HG02970 (cell line): ENCODE measurements around the gene CAMSAP3.
"Not testable (repeated sequence)": the region's sequence is repeated elsewhere in the genome, so short reads cannot be mapped to it uniquely, and the experiment has no call there.

Source experiments
- ATAC-seq: cut with Tn5 transposase; IDR thresholded peaks from one replicate; pipeline ENCODE4 v1.9.1; 2021; ENCODE audit warnings: mild to moderate bottlenecking, moderate library complexity, moderate number of reproducible peaks; ENCODE audit not compliant: unreplicated experiment, low FRiP score

CAMSAP3 gene

GRCh38 chr19:7575434-7576040 lies 20.1 kb upstream of the CAMSAP3 start:
- ATAC-seq, result no peak

DNA sequence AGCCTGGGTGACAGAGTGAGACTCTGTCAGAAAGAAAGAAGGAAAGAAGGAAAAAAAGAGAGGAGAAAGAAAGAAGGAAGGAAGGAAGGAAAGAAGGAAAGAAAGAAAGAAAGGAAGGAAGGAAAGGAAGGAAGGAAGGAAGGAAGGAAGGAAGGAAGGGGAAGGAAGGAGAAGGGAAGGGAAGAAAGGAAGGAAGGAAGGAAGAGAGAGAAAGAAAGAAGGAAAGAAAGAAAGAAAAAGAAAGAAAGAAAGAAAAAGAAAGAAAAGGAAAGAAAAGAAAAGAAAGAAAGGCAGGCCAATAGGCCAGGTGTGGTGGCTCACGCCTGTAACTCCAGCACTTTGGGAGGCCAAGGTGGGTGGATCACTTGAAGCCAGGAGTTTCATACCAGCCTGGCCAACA lies 18.2 kb upstream of the CAMSAP3 start:
- ATAC-seq, result not testable (repeated sequence)

- ATAC-seq, result no peak
These were observed 17.5 kb upstream of the CAMSAP3 start for GRCh38 chr19:7578127-7578526.

GRCh38 chr19:7579182-7579581 lies 16.5 kb upstream of the CAMSAP3 start:
- no peak for ATAC-seq

GRCh38 chr19:7582446-7582845 lies 13.2 kb upstream of the CAMSAP3 start:
- no peak for ATAC-seq

DNA sequence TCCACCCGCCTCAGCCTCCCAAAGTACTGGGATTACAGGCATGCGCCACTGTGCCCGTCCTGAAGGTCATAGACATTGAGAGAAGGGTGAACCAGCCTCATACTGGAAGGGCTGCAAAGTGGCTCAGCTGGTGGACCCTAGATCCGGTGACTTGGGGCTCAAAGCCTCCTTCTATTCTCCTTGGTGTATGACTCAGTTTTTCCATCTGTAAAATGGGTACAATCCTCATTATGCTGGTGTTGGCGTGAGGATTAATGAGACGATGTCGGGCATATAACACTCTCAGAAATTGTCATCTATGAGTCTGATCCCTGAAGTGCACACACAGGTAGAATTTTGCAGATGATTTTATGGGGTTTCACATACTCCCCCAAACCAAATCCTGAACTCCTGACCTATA lies 5.8 kb upstream of the CAMSAP3 start:
- no peak for ATAC-seq

- no peak for ATAC-seq
These were observed 5.4 kb upstream of the CAMSAP3 start for GRCh38 chr19:7590256-7590655.

DNA sequence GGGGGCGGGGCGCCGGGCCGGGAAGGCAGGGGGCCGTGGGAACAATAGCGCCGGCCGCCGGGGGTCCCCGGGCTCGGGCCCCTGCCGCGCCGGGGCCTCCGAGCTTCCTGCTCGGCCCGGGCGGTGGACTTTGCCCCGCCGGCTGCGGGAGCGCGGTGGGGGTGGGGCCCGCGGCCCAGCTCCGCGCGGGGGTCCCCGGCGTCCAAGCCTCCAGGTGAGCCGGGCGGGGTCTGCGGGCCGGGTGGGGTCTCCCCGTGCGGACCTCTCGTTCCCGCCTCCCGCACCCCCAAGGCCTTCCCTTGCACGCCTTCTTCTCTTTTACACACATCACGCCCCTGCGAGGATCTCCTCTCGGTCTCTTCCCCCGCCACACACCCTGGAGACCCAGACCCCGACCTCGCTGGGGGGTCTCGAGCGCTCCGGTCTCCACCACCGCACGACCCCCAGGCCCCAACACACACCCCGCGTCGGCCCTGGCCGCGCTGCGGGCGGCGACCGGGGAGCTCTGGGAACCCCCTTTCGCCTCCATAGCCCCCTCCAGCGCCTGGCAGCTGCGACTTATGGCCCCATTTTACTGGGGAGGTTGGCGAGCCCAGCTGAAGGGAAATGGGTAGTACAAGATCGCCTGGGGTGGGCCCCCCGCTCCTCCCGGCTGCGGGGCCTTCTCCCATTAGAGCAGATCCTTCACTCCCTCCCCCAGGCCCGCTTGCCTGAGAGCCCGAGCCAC lies 711 bp downstream of the CAMSAP3 start:
- ATAC-seq, result no peak

DNA sequence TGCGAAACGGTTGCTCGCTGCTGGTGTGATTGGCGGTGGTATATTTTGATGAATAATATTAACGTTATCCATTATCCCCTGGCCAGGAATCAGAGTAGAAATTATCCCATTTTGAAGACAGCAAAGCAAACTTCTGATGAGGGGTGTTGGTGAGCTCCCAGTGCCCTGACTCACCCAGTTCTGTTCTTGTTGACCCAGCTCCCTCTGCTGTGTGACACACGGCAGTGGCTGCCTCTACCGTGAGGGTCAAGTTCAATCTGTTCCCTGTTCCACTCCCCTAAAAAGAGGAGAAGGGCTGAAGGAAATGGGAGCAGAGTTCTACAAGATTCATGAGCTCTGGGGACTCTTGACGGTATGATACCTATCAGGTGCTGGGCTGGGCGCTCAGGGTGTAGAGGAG lies 2.0 kb downstream of the CAMSAP3 start:
- ATAC-seq, result no peak

GRCh38 chr19:7598180-7598579 lies 2.5 kb downstream of the CAMSAP3 start:
- ATAC-seq, result no peak

GRCh38 chr19:7600721-7601120 lies 5.1 kb downstream of the CAMSAP3 start:
- ATAC-seq, result no peak

DNA sequence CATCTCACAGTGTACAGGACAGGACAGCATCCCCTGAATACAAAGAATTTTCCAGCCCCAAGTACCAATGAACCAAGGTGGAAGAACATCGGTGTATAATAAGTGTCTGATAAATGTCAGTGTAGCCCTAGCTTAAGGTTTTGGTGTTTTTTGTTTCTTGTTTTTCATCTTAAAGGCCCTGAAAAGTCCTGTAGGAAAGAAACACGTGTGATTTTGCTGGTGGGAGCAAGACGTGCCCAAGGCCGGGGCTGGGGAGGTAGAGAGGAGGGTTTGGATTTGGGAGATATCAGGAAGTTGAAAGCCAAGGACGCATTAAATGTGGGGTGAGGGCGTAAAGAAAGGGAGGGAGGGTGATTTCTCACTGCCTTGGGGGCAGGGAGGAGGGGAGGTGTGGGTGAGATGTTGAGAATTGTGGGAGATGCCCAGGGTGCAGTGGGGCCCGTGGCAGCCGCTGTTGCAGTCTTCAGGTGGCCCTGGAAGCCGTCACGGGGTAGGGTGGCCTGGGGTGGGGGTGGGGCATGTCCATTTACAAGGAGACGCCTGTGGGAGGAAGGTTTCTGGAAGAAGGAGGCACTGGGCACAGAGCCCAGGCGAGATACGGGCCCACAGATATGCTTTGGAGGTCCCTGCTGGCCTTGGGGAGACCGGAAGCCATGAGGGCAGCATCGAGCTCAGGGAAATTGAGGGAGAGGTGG lies 6.7 kb downstream of the CAMSAP3 start:
- ATAC-seq, result no peak

GRCh38 chr19:7602935-7603497 lies 7.4 kb downstream of the CAMSAP3 start:
- ATAC-seq, result no peak

DNA sequence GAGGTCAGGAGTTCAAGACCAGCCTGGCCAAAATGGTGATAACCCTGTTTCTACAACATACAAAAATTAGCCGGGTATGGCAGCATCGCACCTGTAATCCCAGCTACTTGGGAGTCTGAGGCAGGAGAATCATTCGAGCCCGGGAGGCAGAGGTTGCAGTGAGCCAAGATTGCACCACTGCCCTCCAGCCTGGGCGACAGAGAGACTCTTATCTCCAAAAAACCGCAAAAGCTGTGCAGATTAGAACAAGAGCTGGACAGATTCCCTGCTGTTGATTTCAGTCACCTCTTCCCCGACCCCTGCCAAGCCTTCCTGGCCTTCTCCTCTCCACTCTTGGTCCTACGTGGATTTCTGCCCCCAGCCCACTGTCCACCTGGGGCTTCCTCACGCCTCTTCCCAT lies 8.3 kb downstream of the CAMSAP3 start:
- ATAC-seq, result no peak

DNA sequence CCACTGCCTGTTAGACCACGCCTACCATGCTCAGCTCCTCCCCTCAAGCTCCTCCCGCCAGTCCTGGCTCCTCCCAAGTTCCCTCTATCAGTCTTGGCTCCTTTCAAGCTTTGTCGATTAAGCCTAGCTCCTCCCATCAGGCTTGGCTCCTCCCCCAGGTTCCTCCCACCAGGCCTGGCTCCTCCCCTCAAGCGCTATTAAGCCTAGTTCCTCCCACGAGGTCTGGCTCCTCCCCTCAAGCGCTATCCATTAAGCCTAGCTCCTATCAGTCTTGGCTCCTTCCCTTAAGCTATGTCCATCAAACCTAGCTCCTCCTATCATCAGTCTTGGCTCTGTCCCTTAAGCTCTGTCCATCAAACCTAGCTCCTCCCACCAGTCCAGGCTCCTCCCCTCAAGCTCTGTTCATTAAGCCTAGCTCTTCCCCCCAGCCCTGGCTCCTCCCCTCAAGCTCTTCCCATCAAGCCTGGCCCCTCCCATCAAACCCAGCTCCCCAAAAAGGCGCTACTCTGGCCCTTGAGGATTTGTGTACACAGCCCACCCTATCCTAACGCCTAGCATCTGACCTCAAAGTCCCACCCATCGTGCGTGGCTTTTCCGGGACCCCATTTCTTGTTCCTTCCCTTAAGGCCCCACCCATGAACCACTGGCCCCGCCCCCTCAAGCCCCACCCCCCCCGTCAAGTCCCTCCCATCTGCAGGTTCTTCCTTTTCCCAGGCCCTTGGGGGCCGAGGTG lies 10.0 kb downstream of the CAMSAP3 start:
- no peak for ATAC-seq

GRCh38 chr19:7606289-7606688 lies 10.6 kb downstream of the CAMSAP3 start:
- ATAC-seq, result no peak

DNA sequence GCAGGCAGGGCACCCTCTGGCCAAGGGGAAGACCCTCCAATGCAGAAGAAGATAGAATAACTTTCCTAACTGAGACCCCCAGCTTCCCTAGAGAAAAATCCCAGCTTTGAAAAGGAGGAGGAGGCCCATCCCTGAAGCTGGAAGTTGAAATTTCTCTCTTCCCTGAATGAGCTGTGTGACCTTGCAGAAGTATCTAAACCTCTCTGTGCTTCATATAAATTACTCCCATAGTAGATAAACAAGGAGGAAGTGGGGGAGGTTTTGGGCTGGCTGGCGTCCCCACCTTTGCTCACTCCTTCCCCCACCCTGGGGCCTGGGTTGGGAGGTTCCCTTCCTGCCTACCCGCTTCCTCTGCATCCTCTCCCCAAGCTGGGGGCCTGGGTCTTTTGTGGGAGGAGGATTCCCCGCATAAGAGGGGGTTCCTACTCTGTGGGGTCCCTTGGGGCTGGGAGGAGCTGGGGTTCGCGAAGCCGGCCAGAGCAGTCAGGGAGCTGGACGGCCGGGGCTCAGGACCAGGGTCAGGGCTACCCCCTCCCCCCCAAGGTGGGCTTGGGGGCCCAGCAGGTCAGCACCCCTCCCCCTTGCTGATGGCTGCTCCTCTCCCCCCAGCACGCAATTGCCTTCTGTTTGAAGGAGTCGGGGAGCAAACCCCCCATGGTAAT lies 11.7 kb downstream of the CAMSAP3 start:
- ATAC-seq, result no peak

DNA sequence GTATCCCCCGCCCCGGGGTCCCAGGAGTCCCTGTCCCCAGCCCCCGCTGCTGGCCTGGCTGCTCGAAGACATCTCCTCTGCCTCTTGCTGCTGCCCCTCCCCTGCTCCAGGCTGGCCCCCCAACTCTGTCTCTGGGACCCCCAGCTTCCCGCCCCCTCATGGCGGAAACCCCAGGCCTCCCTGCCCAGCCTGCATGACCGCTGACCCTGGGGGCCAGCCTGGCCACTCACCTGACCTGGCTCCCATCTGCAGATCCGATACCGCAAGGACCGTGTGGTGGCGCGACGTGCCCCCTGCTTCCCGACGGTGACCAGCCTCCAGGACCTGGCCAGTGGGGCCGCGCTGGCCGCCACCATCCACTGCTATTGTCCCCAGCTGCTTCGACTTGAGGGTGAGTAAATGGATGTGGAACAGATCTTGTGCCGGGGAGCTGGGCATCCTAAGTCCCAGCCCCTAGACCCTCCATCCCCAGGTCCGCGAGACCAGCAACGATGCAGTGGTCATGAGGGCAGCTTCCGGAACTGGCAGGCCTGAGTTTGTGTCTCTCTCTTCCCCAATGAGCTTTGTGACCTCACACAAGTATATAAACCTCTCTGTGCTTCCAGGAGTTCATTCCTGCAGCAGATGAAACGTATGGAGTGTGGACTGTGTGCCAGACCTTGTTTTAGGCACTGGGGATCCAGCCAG lies 12.4 kb downstream of the CAMSAP3 start:
- no peak for ATAC-seq

DNA sequence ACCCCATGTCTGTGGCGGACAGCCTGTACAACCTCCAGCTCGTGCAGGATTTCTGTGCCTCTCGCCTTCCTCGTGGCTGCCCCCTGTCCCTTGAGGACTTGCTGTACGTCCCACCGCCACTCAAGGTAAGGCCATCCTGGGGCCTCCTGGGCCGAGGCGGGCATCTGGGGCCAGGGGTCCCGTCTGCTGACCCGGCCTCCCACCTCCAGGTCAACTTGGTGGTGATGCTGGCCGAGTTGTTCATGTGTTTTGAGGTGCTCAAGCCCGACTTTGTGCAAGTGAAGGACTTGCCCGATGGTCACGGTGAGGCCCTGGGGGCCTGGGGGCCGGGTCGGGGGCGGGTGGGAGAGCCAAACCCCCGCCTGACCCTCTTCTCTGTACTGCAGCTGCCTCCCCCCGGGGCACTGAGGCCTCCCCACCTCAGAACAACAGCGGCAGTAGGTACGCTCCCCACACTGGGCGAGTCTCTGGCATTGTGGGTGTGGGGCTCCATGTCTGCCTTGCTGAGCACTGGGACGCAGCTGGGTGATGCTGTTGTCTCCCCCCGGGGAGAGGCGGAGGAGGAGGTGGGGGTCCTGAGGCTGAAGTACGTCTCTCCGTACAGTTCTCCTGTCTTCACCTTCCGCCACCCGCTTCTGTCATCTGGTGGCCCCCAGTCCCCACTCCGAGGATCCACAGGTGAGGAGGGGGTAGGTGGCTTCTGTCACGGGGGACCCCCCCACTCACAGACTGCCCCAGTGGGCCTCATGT lies 15.0 kb downstream of the CAMSAP3 start:
- no peak for ATAC-seq
